HEK293 (cell line): ENCODE measurements around the gene NLRP6.

Experiments
- BCL11A ChIP-seq: fragments of 450-650 bp; formaldehyde crosslinking; IDR thresholded peaks from 2 replicates; pipeline ENCODE4 v1.5.1; 2016; ENCODE audit warnings: low read depth, missing biosample characterization, missing genetic modification characterization
- ZBTB17 ChIP-seq: fragments of 450-650 bp; formaldehyde crosslinking; IDR thresholded peaks from 2 replicates; pipeline ENCODE4 v1.5.1; 2016; ENCODE audit warnings: missing biosample characterization, missing genetic modification characterization
- ZBTB21 ChIP-seq: fragments of 450-650 bp; formaldehyde crosslinking; IDR thresholded peaks from 2 replicates; pipeline ENCODE4 v1.5.1; 2017; ENCODE audit warnings: missing biosample characterization, missing genetic modification characterization
- ZBTB7A ChIP-seq: fragments of 450-650 bp; formaldehyde crosslinking; IDR thresholded peaks from 2 replicates; pipeline ENCODE4 v1.5.1; 2016; ENCODE audit warnings: low read depth, missing biosample characterization, missing genetic modification characterization
- ZBTB8A ChIP-seq: fragments of 450-650 bp; formaldehyde crosslinking; IDR thresholded peaks from 2 replicates; pipeline ENCODE4 v1.5.1; 2016; ENCODE audit warnings: missing biosample characterization, missing genetic modification characterization
- ZNF132 ChIP-seq: fragments of 450-650 bp; formaldehyde crosslinking; IDR thresholded peaks from 2 replicates; pipeline ENCODE4 v1.5.1; 2017; ENCODE audit warnings: missing biosample characterization, missing genetic modification characterization, borderline replicate concordance
- ZNF146 ChIP-seq: fragments of 450-650 bp; formaldehyde crosslinking; IDR thresholded peaks from 2 replicates; pipeline ENCODE4 v1.5.1; 2016; ENCODE audit warnings: missing biosample characterization, missing genetic modification characterization
- ZNF48 ChIP-seq: fragments of 450-650 bp; formaldehyde crosslinking; IDR thresholded peaks from 2 replicates; pipeline ENCODE4 v1.5.1; 2016; ENCODE audit warnings: missing biosample characterization, missing genetic modification characterization
- ZNF585B ChIP-seq: fragments of 450-650 bp; formaldehyde crosslinking; IDR thresholded peaks from 2 replicates; pipeline ENCODE4 v1.5.1; 2016; ENCODE audit warnings: missing biosample characterization, missing genetic modification characterization
- ZNF776 ChIP-seq: fragments of 450-650 bp; formaldehyde crosslinking; IDR thresholded peaks from 2 replicates; pipeline ENCODE4 v1.5.0; 2017; ENCODE audit warnings: missing biosample characterization, missing genetic modification characterization, borderline replicate concordance
- TF ChIP-seq, protein P1 (sequence below): fragments of 450-650 bp; formaldehyde crosslinking; IDR thresholded peaks from 2 replicates; pipeline ENCODE4 v1.5.1; 2016; ENCODE audit warnings: missing biosample characterization, missing genetic modification characterization
- TF ChIP-seq, protein P2 (sequence below): fragments of 450-650 bp; formaldehyde crosslinking; IDR thresholded peaks from 2 replicates; pipeline ENCODE4 v1.5.1; 2016; ENCODE audit warnings: missing biosample characterization, missing genetic modification characterization
- TF ChIP-seq, protein P3 (sequence below): fragments of 450-650 bp; formaldehyde crosslinking; IDR thresholded peaks from 2 replicates; pipeline ENCODE4 v1.5.1; 2016; ENCODE audit warnings: missing biosample characterization, missing genetic modification characterization
- TF ChIP-seq, protein P4 (sequence below): fragments of 450-650 bp; formaldehyde crosslinking; IDR thresholded peaks from 2 replicates; pipeline ENCODE4 v1.5.1; 2017; ENCODE audit warnings: missing biosample characterization, mild to moderate bottlenecking, missing genetic modification characterization, moderate library complexity

DNA sequence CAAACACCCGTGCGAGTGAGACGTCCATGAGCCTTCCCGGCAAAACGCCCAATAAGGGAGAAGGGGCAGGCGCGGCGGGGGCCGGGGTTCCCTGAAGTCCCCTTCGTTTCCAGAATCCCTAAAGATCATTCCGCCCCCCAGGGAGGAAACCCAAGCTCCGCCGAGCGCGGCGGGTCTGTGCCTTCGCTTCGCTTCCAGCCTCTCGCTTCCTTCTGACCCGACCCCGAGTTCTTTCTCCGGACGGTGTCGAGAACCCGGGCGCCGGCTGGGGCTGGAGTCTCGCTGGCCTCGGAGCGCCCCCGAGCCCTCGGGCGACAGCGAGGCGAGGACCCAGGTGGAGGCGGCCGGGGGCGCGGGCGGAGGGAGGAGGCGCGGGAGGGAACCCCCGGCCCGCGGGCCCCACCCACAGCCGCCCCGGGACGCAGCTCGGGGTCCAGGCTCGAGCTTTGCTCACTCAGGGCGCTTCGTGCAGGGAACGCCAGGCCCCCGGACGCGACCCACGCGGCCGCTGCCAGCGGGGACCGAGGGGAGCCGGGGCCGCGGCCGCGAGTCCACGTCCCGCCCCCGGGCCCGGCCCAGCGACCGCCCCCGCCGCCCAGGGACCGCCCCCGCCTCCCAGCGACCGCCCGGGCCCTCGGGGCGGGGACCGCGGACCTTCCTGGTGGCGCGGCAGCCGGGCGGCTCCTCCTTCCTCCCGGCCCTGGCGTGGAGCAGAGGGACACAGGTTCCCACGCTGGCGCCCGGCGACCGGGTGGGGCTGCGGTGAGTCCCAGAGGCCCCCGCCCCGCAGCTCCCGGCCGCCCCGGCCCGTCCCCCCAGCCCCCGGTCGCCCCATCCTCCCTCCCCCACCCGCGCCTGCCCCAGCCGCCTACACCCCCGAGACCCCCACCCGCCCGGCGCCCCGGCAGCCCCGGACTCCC lies 10.5 kb downstream of the NLRP6 start, which contains the start of gene PGGHG:
- TF ChIP-seq, protein P1, sequence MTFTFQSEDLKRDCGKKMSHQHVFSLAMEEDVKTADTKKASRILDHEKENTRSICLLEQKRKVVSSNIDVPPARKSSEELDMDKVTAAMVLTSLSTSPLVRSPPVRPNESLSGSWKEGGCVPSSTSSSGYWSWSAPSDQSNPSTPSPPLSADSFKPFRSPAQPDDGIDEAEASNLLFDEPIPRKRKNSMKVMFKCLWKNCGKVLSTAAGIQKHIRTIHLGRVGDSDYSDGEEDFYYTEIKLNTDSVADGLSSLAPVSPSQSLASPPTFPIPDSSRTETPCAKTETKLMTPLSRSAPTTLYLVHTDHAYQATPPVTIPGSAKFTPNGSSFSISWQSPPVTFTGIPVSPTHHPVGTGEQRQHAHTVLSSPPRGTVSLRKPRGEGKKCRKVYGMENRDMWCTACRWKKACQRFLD (tag by site-specific recombination): no peak
- TF ChIP-seq, protein P2, sequence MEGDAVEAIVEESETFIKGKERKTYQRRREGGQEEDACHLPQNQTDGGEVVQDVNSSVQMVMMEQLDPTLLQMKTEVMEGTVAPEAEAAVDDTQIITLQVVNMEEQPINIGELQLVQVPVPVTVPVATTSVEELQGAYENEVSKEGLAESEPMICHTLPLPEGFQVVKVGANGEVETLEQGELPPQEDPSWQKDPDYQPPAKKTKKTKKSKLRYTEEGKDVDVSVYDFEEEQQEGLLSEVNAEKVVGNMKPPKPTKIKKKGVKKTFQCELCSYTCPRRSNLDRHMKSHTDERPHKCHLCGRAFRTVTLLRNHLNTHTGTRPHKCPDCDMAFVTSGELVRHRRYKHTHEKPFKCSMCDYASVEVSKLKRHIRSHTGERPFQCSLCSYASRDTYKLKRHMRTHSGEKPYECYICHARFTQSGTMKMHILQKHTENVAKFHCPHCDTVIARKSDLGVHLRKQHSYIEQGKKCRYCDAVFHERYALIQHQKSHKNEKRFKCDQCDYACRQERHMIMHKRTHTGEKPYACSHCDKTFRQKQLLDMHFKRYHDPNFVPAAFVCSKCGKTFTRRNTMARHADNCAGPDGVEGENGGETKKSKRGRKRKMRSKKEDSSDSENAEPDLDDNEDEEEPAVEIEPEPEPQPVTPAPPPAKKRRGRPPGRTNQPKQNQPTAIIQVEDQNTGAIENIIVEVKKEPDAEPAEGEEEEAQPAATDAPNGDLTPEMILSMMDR (tag by site-specific recombination): no peak
- TF ChIP-seq ZNF146 (tag by site-specific recombination) (no peak), ZNF585B (tag by site-specific recombination) (no peak), ZNF132 (tag by site-specific recombination) (no peak), ZNF776 (no peak), ZBTB7A (tag by site-specific recombination) (no peak), BCL11A (tag by site-specific recombination) (no peak), ZNF48 (no peak), ZBTB8A (tag by site-specific recombination) (no peak), ZBTB17 (tag by site-specific recombination) (no peak), ZBTB21 (no peak)
- TF ChIP-seq, protein P3, sequence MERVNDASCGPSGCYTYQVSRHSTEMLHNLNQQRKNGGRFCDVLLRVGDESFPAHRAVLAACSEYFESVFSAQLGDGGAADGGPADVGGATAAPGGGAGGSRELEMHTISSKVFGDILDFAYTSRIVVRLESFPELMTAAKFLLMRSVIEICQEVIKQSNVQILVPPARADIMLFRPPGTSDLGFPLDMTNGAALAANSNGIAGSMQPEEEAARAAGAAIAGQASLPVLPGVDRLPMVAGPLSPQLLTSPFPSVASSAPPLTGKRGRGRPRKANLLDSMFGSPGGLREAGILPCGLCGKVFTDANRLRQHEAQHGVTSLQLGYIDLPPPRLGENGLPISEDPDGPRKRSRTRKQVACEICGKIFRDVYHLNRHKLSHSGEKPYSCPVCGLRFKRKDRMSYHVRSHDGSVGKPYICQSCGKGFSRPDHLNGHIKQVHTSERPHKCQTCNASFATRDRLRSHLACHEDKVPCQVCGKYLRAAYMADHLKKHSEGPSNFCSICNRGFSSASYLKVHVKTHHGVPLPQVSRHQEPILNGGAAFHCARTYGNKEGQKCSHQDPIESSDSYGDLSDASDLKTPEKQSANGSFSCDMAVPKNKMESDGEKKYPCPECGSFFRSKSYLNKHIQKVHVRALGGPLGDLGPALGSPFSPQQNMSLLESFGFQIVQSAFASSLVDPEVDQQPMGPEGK (tag by site-specific recombination): no peak
- TF ChIP-seq, protein P4, sequence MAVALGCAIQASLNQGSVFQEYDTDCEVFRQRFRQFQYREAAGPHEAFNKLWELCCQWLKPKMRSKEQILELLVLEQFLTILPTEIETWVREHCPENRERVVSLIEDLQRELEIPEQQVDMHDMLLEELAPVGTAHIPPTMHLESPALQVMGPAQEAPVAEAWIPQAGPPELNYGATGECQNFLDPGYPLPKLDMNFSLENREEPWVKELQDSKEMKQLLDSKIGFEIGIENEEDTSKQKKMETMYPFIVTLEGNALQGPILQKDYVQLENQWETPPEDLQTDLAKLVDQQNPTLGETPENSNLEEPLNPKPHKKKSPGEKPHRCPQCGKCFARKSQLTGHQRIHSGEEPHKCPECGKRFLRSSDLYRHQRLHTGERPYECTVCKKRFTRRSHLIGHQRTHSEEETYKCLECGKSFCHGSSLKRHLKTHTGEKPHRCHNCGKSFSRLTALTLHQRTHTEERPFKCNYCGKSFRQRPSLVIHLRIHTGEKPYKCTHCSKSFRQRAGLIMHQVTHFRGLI: no peak
